Brain pericyte (primary cell): ENCODE results near the gene DYTN.
"Not testable (repeated sequence)": the region's sequence is repeated elsewhere in the genome, so short reads cannot be mapped to it uniquely, and the experiment has no call there.

ENCODE experiments used
- DNase-seq: peaks from one replicate; pipeline ENCODE4 v3.0.0-alpha.2; 2012; ENCODE audit warnings: low read depth, low spot score

The DYTN gene

GRCh38 chr2:206718296-206718695, at the start of gene DYTN:
DYTN (minus strand) TSS chr2:206718396; CDS start chr2:206718279, 117 bp downstream.
- no peak for DNase-seq

- no peak for DNase-seq
These were observed 48.1 kb upstream of the DYTN start for GRCh38 chr2:206766057-206766930.

- DNase-seq: peak; percentile 90
These were observed 47.3 kb upstream of the DYTN start, which contains the start of the genes FASTKD2 and MDH1B for GRCh38 chr2:206765242-206766056. FASTKD2 (plus strand) TSS chr2:206765606; CDS start chr2:206766694, 1,088 bp downstream. MDH1B (minus strand) TSS chr2:206765328; CDS start chr2:206765271, 57 bp downstream.

- no peak for DNase-seq
These were observed 46.6 kb upstream of the DYTN start for GRCh38 chr2:206764673-206765241.

- DNase-seq: no peak
These were observed 38.6 kb upstream of the DYTN start for GRCh38 chr2:206756816-206757215.

GRCh38 chr2:206740800-206741199, 22.6 kb upstream of the DYTN start:
- DNase-seq: no peak

GRCh38 chr2:206739271-206739670, 21.1 kb upstream of the DYTN start:
- DNase-seq: no peak

- DNase-seq: no peak
These were observed 18.7 kb upstream of the DYTN start for GRCh38 chr2:206736935-206737334.

- DNase-seq: no peak
These were observed 15.1 kb upstream of the DYTN start for GRCh38 chr2:206733341-206733740.

GRCh38 chr2:206728277-206729199, 10.3 kb upstream of the DYTN start:
- no peak for DNase-seq

- no peak for DNase-seq
These were observed 9.1 kb upstream of the DYTN start for GRCh38 chr2:206727287-206727686.

- no peak for DNase-seq
These were observed 5.1 kb upstream of the DYTN start for GRCh38 chr2:206723288-206723687.

- DNase-seq: no peak
These were observed 3.2 kb upstream of the DYTN start for GRCh38 chr2:206721256-206721920.

GRCh38 chr2:206716623-206717022, 1.6 kb downstream of the DYTN start:
- no peak for DNase-seq

- DNase-seq: not testable (repeated sequence)
These were observed 3.0 kb downstream of the DYTN start for GRCh38 chr2:206715183-206715582.

GRCh38 chr2:206713746-206714145, 4.5 kb downstream of the DYTN start:
- DNase-seq: no peak

GRCh38 chr2:206708286-206708685, 9.9 kb downstream of the DYTN start:
- no peak for DNase-seq

GRCh38 chr2:206707164-206707701, 11.0 kb downstream of the DYTN start:
- no peak for DNase-seq

GRCh38 chr2:206701952-206702605, 16.1 kb downstream of the DYTN start:
- DNase-seq: no peak

GRCh38 chr2:206700156-206700555, 18.0 kb downstream of the DYTN start:
- no peak for DNase-seq
